ENCODE data around the gene EFCAB6. TPM values are rescaled to one million over a fixed set of nuclear protein-coding genes. Genes with fewer than 3 reads are reported as not detected.
A peak's percentile ranks its signal among the peaks of the same experiment; 100 is the strongest.

The EFCAB6 gene
- total RNA-seq, 1 donor from 2014 or later: 8.6 TPM

DNA sequence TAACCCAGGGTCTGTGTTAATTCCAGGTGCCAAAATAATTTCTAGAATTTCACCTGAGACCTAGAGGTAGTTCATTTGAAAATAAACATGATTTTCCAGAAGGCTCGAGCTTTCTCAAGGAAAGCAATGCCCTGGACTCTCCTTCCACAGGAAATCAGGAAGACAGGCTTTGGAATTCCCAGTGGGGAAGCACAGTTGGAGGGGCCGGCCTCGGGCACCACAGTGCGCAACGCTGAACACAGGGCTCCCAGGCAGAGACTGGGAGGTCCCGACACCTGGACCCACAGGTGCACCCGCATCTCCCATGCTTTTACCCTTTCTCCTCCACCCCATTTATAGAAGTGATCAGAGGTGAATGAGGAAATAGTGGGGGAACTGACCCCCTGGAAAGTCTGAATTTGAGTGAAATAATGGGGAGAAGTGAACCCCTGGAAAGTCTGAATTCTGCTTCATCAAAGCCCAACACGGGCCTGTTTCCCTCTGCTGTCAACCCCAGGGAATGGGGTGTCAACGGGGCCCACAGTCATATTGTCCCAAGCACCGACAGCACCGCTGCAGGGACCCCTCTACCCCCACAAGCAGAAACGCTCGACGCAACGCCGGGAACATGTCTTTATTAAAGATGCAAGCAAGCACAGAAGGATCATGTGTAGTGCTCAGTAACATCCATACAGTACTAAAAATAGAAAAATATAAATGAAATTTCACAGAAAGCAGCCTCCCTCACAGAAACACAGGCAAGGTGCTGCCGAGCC is 12.0 kb upstream of the EFCAB6 start:
- Histone ChIP-seq H3K27me3 (no peaks in the 10 kb centered on the region), H3K9me3 (no peaks in the 10 kb centered on the region), H3K36me3 (no peaks in the 10 kb centered on the region), H3K4me3 (no peak overlapping the region), H3K27ac (no peak overlapping the region), H3K4me1 (peaks cover 0 to 2% of the 10 kb centered on the region in 2 donors)
- intact Hi-C loops (cut with DNase I): no loop called here
- no peak for TF ChIP-seq CTCF (IDR thresholded peaks at IDR 0.05)
- peak in 1 of 2 donors; percentile 12 for DNase-seq (ENCODE audit: low spot score in 2 of 2)

DNA sequence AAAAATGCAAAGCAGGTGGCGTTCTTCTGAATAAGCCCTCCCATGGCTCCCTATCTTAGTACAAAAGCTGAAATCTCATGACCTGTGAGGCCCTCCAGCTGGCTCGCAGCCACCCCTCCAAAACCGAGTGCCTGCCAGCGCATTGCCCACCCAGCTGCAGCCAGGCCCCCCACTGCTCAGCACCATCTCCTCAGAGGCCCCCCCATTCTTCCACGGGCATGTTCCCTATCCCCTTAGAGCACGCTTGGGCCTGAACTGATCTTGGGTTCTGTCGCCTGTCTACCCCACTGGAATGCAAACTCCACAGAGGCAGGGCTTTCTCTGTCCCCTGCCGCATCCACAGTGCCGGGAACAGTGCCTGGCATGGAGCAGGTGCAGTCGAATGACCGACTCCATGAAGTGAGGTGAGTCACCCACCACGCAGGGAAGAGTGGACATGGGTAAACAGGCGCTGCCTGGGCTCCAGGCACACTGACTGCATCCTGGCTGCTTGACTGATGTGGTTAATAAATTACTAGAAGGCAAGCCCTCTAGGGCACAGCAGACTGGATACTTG is 11.3 kb upstream of the EFCAB6 start:
- H3K9me3 ChIP-seq: no peaks in the 10 kb centered on the region
- H3K27me3 ChIP-seq: no peaks in the 10 kb centered on the region
- intact Hi-C loops (cut with DNase I): no loop called here
- no peaks in the 10 kb centered on the region for H3K36me3 ChIP-seq
- no peak overlapping the region for H3K4me3 ChIP-seq
- DNase-seq (ENCODE audit: low spot score in 2 of 2): peak in 1 of 2 donors; percentile 56
- H3K27ac ChIP-seq: no peak overlapping the region
- no peak for TF ChIP-seq CTCF (IDR thresholded peaks at IDR 0.05)
- peaks cover 0 to 2% of the 10 kb centered on the region in 2 donors for H3K4me1 ChIP-seq

GRCh38 chr22:43821606-43822425 is 9.7 kb upstream of the EFCAB6 start:
- DNase-seq (ENCODE audit: low spot score in 2 of 2): peak in 1 of 2 donors; percentile 53
- H3K4me3 ChIP-seq: no peak overlapping the region
- H3K27me3 ChIP-seq: no peaks in the 10 kb centered on the region
- TF ChIP-seq CTCF (IDR thresholded peaks at IDR 0.05): no peak
- H3K4me1 ChIP-seq: peaks cover 0 to 2% of the 10 kb centered on the region in 2 donors
- H3K27ac ChIP-seq: no peak overlapping the region
- intact Hi-C loops (cut with DNase I): no loop called here
- peaks cover 0 to 6% of the 10 kb centered on the region in 2 donors for H3K9me3 ChIP-seq
- no peaks in the 10 kb centered on the region for H3K36me3 ChIP-seq

DNA sequence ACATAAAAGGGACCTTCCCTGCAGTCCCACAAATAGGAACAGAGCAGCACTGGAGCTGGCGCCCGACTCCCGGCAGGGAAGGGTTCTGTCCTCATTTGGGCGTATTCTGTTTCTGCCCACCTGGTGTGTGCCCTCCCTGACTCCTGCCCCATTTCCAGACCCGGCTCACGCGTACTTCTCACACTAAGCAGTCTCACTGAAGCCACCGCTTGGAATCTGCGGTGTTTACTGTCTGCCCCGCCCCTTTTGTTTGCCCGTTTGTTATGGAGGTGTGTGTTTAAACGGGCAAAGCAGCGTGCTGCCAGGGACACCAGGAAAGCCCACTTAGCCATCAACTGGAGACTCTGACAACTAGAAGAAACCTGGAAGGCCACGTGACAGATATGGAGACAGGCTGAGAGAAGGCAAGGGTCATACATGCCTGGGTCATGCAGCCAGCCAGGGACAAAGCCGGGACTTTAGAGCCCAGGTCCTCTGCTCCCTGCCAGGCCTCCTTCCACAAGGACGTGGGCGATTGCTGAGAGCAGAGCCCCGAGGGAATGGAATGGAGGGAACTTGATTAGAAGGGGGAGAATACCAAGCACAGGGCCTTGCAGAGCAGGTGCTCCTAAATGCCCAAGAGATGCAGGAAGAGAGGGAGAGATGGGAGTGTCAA is 8.7 kb upstream of the EFCAB6 start:
- Histone ChIP-seq H3K27me3 (no peaks in the 10 kb centered on the region), H3K9me3 (peaks cover 0 to 6% of the 10 kb centered on the region in 2 donors), H3K27ac (no peak overlapping the region), H3K4me3 (no peak overlapping the region), H3K36me3 (no peaks in the 10 kb centered on the region), H3K4me1 (no peaks in the 10 kb centered on the region)
- TF ChIP-seq CTCF (IDR thresholded peaks at IDR 0.05): no peak
- peak in 1 of 2 donors; percentile 35 for DNase-seq (ENCODE audit: low spot score in 2 of 2)
- intact Hi-C loops (cut with DNase I): no loop called here

DNA sequence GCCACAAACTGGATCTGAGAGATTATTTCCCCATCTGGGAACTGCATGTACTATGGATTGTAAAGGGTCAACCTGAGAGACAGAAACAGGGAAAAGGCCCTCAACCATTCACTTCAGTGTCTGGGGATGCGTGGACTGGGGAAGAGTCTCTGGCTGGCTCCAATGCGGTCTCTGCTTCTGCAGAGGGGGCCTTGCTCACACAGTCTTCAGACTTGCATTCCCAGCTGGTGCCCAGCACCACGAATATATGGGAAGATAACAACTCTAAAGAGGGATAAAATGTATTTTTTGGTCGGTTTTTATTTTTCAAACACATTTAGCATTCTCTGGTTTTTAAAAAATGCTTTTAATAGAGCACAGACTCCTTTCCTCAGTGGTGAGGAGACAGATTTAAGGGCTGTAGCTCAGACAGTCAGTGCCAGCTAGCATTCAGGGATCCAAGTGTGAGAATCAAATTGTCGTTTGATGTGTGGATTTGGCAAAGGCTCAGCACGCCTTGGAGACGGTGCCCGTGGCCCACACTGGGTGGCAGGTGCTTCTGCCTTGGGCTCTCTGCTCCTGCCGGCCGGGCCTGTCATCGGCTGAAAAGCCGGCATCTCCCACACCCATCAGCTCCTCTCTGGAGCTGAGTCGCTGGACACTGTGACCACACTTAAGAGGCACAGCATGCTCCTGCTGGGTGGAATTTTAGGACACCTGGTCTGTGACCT is 8.0 kb upstream of the EFCAB6 start:
- peak in 1 of 2 donors; percentile 50 for DNase-seq (ENCODE audit: low spot score in 2 of 2)
- no peak for TF ChIP-seq CTCF (IDR thresholded peaks at IDR 0.05)
- intact Hi-C loops (cut with DNase I): loop anchor here (10.0 kb wide), 1 partner anchor 1345 kb away; the partner anchor contains the start of gene NUP50
- H3K36me3 ChIP-seq: no peaks in the 10 kb centered on the region
- no peak overlapping the region for H3K27ac ChIP-seq
- H3K9me3 ChIP-seq: peaks cover 0 to 6% of the 10 kb centered on the region in 2 donors
- no peaks in the 10 kb centered on the region for H3K4me1 ChIP-seq
- H3K27me3 ChIP-seq: no peaks in the 10 kb centered on the region
- no peak overlapping the region for H3K4me3 ChIP-seq
